CD8-positive, alpha-beta memory T cell (primary cell): ENCODE results near the gene CCDC187. TPM values are rescaled to one million over a fixed set of nuclear protein-coding genes. Genes with fewer than 3 reads are reported as not detected.

Experiments used
- CTCF ChIA-PET: fragments of 350-600 bp; sonication (Branson Sonifier 250); formaldehyde crosslinking; loops from one replicate; lab custom pipeline; 2021; ENCODE audit warnings: antibody characterized with exemption; lab: Charles Lee
- POLR2A ChIA-PET: fragments of 350-600 bp; sonication (Branson Sonifier 250); formaldehyde crosslinking; loops from one replicate; lab custom pipeline; 2021; ENCODE audit warnings: antibody characterized with exemption; lab: Charles Lee
- DNase-seq, 5 donors: peaks; one replicate each; pipeline versions ENCODE4 v3.0.0 to v3.0.0-alpha.2; 2020 to 2022; ENCODE audit warnings: mixed read lengths in 1 of 5
- H3K27ac ChIP-seq: one replicate; pipeline ENCODE4 v1.7.0; 2013; ENCODE audit warnings: low read depth, mild to moderate bottlenecking, low read length, moderate library complexity
- H3K27me3 ChIP-seq: 2 replicates; pipeline ENCODE4 v1.7.0; 2013; ENCODE audit warnings: low read length, mild to moderate bottlenecking; ENCODE audit not compliant: insufficient read depth, poor library complexity, severe bottlenecking
- H3K36me3 ChIP-seq: 2 replicates; pipeline ENCODE4 v1.7.0; 2013; ENCODE audit warnings: mild to moderate bottlenecking, low read length, moderate library complexity; ENCODE audit not compliant: insufficient read depth
- H3K4me1 ChIP-seq: 2 replicates; pipeline ENCODE4 v1.7.0; 2013; ENCODE audit warnings: mild to moderate bottlenecking, low read length, moderate library complexity; ENCODE audit not compliant: insufficient read depth
- H3K4me3 ChIP-seq: 2 replicates; pipeline ENCODE4 v1.7.0; 2013; ENCODE audit warnings: mild to moderate bottlenecking, low read length
- H3K9me3 ChIP-seq: 2 replicates; pipeline ENCODE4 v1.7.0; 2013; ENCODE audit warnings: mild to moderate bottlenecking, low read length
- H3K27ac Mint-ChIP-seq, 8 donors: one replicate each; pipeline ENCODE4 v1.8.0; 2020 to 2021; ENCODE audit warnings: mixed read lengths in 8 of 8, mild to moderate bottlenecking in 6 of 8, inconsistent platforms in 3 of 8, moderate library complexity in 3 of 8
- H3K27me3 Mint-ChIP-seq, 2 donors: one replicate each; pipeline ENCODE4 v1.8.0; 2020 to 2021; ENCODE audit warnings: mixed read lengths in 2 of 2, mild to moderate bottlenecking in 1 of 2, moderate library complexity in 1 of 2
- H3K36me3 Mint-ChIP-seq, 3 donors: one replicate each; pipeline ENCODE4 v1.8.0; 2020 to 2021; ENCODE audit warnings: mixed read lengths in 3 of 3, inconsistent platforms in 1 of 3, mild to moderate bottlenecking in 1 of 3
- H3K4me1 Mint-ChIP-seq, 3 donors: one replicate each; pipeline ENCODE4 v1.8.0; 2020 to 2021; ENCODE audit warnings: mixed read lengths in 3 of 3, inconsistent platforms in 1 of 3, mild to moderate bottlenecking in 1 of 3
- H3K4me3 Mint-ChIP-seq, 7 donors: one replicate each; pipeline ENCODE4 v1.8.0; 2020 to 2021; ENCODE audit warnings: mixed read lengths in 7 of 7, mild to moderate bottlenecking in 6 of 7, moderate library complexity in 4 of 7, inconsistent platforms in 2 of 7
- H3K9me3 Mint-ChIP-seq, 5 donors: one replicate each; pipeline ENCODE4 v1.8.0; 2020 to 2022; ENCODE audit warnings: mixed read lengths in 5 of 5, mild to moderate bottlenecking in 3 of 5, moderate library complexity in 2 of 5, inconsistent platforms in 1 of 5
- polyA plus RNA-seq: library from polyadenylated mRNA; unstranded; fragments of 300-500 nt; fragmentation: Illumina TruSeq; gene quantifications from one replicate; pipeline ENCODE4 v1.2.3, GENCODE V29; 2021
- total RNA-seq, 2 experiments: library from RNA; stranded (reverse); gene quantifications; one replicate each; pipeline ENCODE4 v1.2.3, GENCODE V29; 2021

CCDC187 gene
- total and polyA plus RNA-seq, 3 experiments from 2014 or later: not detected

GRCh38 chr9:136299116-136299515, 4.8 kb downstream of the CCDC187 start:
- Mint-ChIP-seq H3K9me3 (no peaks in the 10 kb centered on the region), H3K4me1 (no peaks in the 10 kb centered on the region), H3K4me3 (no peak overlapping the region), H3K27me3 (peaks cover 3 to 4% of the 10 kb centered on the region in 2 donors), H3K36me3 (no peaks in the 10 kb centered on the region), H3K27ac (no peak overlapping the region)
- ChIA-PET POLR2A (no interaction called here), CTCF (no interaction called here)
- no peak overlapping the region for H3K27ac ChIP-seq
- no peak for DNase-seq
- H3K4me1 ChIP-seq: no peaks in the 10 kb centered on the region
- H3K9me3 ChIP-seq: no peaks in the 10 kb centered on the region
- no peak overlapping the region for H3K4me3 ChIP-seq
- no peaks in the 10 kb centered on the region for H3K27me3 ChIP-seq
- no peaks in the 10 kb centered on the region for H3K36me3 ChIP-seq

- POLR2A ChIA-PET: no interaction called here
Measured at GRCh38 chr9:136297766-136298735, 5.8 kb downstream of the CCDC187 start.

DNA sequence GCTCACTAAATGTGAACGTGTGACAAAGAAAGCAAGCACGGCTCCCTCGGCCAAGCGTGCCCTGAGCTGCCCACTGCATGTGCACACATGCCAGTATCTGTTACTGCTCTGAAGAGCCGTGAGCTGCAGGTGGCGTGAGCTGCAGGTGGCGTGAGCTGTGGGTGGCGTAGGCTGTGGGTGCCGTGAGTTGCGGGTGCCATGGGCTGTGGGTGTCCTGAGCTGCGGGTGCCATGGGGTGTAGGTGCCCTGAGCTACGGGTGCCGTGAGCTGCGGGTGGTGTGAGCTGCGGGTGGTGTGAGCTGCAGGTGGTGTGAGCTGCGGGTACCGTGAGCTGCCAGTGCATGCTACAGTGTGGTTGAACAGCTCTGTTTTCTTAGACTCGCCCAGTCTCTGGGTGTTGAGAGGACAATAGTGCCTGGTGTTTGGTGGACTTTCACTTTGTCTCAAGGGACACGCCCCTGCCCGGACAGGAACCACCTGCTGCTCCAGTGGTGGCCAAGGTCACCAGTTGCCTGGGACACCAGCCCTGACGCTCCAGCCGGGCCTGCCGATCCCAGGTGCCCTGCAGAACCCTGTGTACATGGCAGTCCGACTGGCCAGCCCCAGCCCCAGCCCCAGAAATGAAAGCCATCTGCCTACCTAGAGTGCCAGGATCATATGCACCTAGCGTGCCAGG, 6.7 kb downstream of the CCDC187 start:
- CTCF ChIA-PET: interaction anchor here (1.3 kb wide), 1 partner anchor 14 kb away, joined by 3 read pairs; no protein-coding TSS in a partner anchor
- H3K4me1 ChIP-seq: no peaks in the 10 kb centered on the region
- no peaks in the 10 kb centered on the region for H3K4me1 Mint-ChIP-seq
- H3K27me3 ChIP-seq: no peaks in the 10 kb centered on the region
- H3K9me3 Mint-ChIP-seq: no peaks in the 10 kb centered on the region
- H3K36me3 Mint-ChIP-seq: no peaks in the 10 kb centered on the region
- POLR2A ChIA-PET: no interaction called here
- no peaks in the 10 kb centered on the region for H3K9me3 ChIP-seq
- H3K27ac ChIP-seq: no peak overlapping the region
- no peak overlapping the region for H3K4me3 Mint-ChIP-seq
- H3K27me3 Mint-ChIP-seq: peaks cover 3 to 4% of the 10 kb centered on the region in 2 donors
- no peak overlapping the region for H3K4me3 ChIP-seq
- H3K27ac Mint-ChIP-seq: no peak overlapping the region
- H3K36me3 ChIP-seq: no peaks in the 10 kb centered on the region
- no peak for DNase-seq

More at GRCh38 chr9:136297766-136298735, 5.8 kb downstream of the CCDC187 start:
- no peaks in the 10 kb centered on the region for H3K27me3 ChIP-seq
- CTCF ChIA-PET: no interaction called here
- Mint-ChIP-seq H3K27ac (peak overlapping the region in 1 of 8 donors; percentile 86), H3K4me1 (no peaks in the 10 kb centered on the region), H3K9me3 (no peaks in the 10 kb centered on the region), H3K36me3 (no peaks in the 10 kb centered on the region), H3K4me3 (no peak overlapping the region), H3K27me3 (peaks cover 3 to 4% of the 10 kb centered on the region in 2 donors)
- no peak overlapping the region for H3K27ac ChIP-seq
- H3K36me3 ChIP-seq: no peaks in the 10 kb centered on the region
- no peaks in the 10 kb centered on the region for H3K9me3 ChIP-seq
- no peak overlapping the region for H3K4me3 ChIP-seq
- H3K4me1 ChIP-seq: no peaks in the 10 kb centered on the region
- DNase-seq: no peak

DNA sequence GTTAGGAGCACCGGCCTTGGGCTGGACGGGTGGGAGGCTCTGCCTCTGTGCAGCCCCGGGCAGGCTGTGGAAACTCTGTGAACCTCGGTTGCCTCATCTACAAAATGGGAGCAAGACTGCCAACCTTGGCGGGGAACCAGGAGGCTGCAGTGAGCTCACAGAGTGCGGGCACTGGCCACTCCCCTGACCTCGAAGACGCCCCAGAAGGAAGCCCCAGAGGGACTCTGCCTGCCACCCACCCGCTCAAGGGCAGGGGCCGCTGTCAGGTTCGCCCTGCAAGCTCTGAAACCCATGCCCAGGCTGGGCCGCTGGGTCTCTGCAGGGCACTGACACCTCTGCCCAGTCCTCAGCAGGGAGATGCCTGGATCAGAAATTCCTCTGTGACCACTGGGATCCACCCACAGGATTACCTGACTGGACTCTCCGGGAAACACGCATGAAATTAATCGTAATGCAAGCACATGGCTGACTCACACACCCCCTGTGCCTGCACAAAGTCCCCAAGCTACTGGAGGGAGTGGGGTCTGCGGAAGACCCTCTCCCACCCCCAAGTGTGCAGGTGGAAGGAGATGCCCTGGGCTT, 7.4 kb downstream of the CCDC187 start:
- ChIA-PET CTCF (interaction anchor here (1.3 kb wide), 1 partner anchor 14 kb away, joined by 3 read pairs; no protein-coding TSS in a partner anchor), POLR2A (no interaction called here)
- Histone ChIP-seq H3K4me1 (no peaks in the 10 kb centered on the region), H3K36me3 (no peaks in the 10 kb centered on the region), H3K4me3 (no peak overlapping the region), H3K27ac (no peak overlapping the region), H3K27me3 (no peaks in the 10 kb centered on the region), H3K9me3 (no peaks in the 10 kb centered on the region)
- no peaks in the 10 kb centered on the region for H3K36me3 Mint-ChIP-seq
- no peak for DNase-seq
- no peak overlapping the region for H3K4me3 Mint-ChIP-seq
- no peaks in the 10 kb centered on the region for H3K9me3 Mint-ChIP-seq
- H3K27me3 Mint-ChIP-seq: peaks cover 3 to 4% of the 10 kb centered on the region in 2 donors
- no peak overlapping the region for H3K27ac Mint-ChIP-seq
- H3K4me1 Mint-ChIP-seq: no peaks in the 10 kb centered on the region

GRCh38 chr9:136295542-136296433, 8.1 kb downstream of the CCDC187 start:
- Histone ChIP-seq H3K27me3 (no peaks in the 10 kb centered on the region), H3K9me3 (no peaks in the 10 kb centered on the region), H3K36me3 (no peaks in the 10 kb centered on the region), H3K4me3 (no peak overlapping the region), H3K4me1 (no peaks in the 10 kb centered on the region), H3K27ac (no peak overlapping the region)
- Mint-ChIP-seq H3K4me3 (no peak overlapping the region), H3K27ac (no peak overlapping the region), H3K36me3 (no peaks in the 10 kb centered on the region), H3K9me3 (no peaks in the 10 kb centered on the region), H3K4me1 (no peaks in the 10 kb centered on the region), H3K27me3 (peaks cover 3 to 4% of the 10 kb centered on the region in 2 donors)
- ChIA-PET CTCF (interaction anchor here (1.3 kb wide), 1 partner anchor 13 kb away, joined by 3 read pairs; no protein-coding TSS in a partner anchor), POLR2A (no interaction called here)
- no peak for DNase-seq

- H3K36me3 ChIP-seq: no peaks in the 10 kb centered on the region
- H3K27ac Mint-ChIP-seq: no peak overlapping the region
- no peaks in the 10 kb centered on the region for H3K4me1 ChIP-seq
- no peaks in the 10 kb centered on the region for H3K9me3 Mint-ChIP-seq
- H3K4me1 Mint-ChIP-seq: no peaks in the 10 kb centered on the region
- peaks cover 3 to 4% of the 10 kb centered on the region in 2 donors for H3K27me3 Mint-ChIP-seq
- no peaks in the 10 kb centered on the region for H3K36me3 Mint-ChIP-seq
- no peaks in the 10 kb centered on the region for H3K9me3 ChIP-seq
- H3K4me3 ChIP-seq: no peak overlapping the region
- DNase-seq: no peak
- ChIA-PET POLR2A (no interaction called here), CTCF (no interaction called here)
- H3K27ac ChIP-seq: no peak overlapping the region
- H3K27me3 ChIP-seq: no peaks in the 10 kb centered on the region
- no peak overlapping the region for H3K4me3 Mint-ChIP-seq
Measured at GRCh38 chr9:136295055-136295454, 8.8 kb downstream of the CCDC187 start.

- CTCF ChIA-PET: no interaction called here
- H3K4me1 Mint-ChIP-seq: no peaks in the 10 kb centered on the region
- H3K4me1 ChIP-seq: no peaks in the 10 kb centered on the region
- POLR2A ChIA-PET: no interaction called here
- no peaks in the 10 kb centered on the region for H3K9me3 Mint-ChIP-seq
- peaks cover 0 to 4% of the 10 kb centered on the region in 2 donors for H3K27me3 Mint-ChIP-seq
- H3K27me3 ChIP-seq: no peaks in the 10 kb centered on the region
- H3K36me3 Mint-ChIP-seq: no peaks in the 10 kb centered on the region
- DNase-seq: no peak
- no peak overlapping the region for H3K27ac ChIP-seq
- H3K27ac Mint-ChIP-seq: no peak overlapping the region
- no peak overlapping the region for H3K4me3 Mint-ChIP-seq
- no peaks in the 10 kb centered on the region for H3K9me3 ChIP-seq
- no peaks in the 10 kb centered on the region for H3K36me3 ChIP-seq
- H3K4me3 ChIP-seq: no peak overlapping the region
Measured at GRCh38 chr9:136294437-136294836, 9.5 kb downstream of the CCDC187 start.
